ENCODE results near the gene THADA.
"Not testable (repeated sequence)": the region's sequence is repeated elsewhere in the genome, so short reads cannot be mapped to it uniquely, and the experiment has no call there.

The THADA gene

DNA sequence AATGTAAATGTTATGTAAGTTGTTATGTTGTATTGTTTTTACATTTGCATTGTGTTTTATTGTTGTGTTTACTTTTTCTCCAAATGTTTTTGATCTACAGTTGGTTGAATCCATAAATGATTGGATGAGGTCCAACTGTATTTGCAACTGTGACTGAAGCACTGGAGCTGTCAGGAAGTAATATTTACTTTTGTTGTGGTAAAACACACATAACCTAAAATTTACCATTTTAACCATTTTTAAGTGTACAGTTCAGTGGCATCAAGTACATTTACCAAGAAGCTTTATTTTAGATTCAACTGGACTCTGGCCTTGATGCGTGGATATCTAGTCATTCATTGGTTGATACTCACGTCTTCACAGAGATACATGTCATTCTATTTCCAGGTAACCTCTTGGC is 181.8 kb downstream of the THADA start:
- DNase-seq (ENCODE audit: low spot score): no peak

DNA sequence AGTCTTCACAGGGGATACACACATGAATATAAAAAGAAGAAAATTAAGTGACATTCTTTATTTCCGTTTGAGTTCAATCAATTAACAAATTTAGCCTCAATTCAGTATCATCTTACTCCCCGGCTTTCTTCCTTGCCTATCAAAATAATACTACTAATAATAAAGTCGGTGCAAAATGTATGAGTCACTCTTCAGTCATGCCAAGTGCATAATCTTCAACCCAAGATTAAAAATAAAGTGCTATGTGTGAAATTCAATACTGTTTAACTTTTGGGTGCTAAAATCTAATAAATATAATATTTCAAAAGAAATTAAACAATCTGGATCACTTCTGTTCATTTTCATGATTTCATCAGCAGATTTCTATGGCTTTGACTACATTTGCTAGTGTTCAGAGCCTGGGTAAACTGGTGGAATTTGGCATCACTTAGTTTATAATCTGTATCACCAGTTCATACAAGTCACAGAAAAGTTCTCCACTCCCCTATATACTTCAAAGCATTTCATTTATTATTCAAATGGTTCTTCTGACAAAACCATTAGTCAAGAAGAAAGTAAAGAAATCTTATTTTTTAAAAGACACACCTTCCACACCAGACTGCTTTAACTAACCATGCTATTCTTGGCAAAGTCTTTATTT is 183.6 kb downstream of the THADA start:
- DNase-seq (ENCODE audit: low spot score): no peak

DNA sequence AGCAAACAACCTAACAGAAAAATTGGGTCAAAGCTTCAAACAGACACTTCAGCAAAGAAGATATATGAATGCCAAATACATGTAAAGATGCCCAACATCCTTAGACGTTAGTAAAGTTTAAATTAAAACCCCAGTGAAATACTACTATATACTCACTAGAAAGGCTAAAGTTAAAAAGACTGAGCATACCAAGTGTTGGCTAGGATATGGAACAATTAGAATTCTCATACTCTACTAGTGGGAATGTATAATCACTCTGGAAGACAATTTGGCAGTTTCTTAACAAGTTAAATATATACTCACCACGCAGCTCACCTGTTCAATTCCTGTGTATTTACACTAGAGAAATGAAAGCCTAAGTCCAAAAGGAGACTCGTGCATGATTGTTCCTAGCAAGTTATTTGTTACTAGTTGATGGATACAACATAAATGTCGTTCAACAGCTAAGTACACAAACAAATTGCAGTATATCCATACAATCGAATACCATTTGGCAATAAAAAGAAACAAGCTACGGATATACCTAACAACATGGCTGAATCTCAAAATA is 185.7 kb downstream of the THADA start:
- DNase-seq (ENCODE audit: low spot score): no peak

DNA sequence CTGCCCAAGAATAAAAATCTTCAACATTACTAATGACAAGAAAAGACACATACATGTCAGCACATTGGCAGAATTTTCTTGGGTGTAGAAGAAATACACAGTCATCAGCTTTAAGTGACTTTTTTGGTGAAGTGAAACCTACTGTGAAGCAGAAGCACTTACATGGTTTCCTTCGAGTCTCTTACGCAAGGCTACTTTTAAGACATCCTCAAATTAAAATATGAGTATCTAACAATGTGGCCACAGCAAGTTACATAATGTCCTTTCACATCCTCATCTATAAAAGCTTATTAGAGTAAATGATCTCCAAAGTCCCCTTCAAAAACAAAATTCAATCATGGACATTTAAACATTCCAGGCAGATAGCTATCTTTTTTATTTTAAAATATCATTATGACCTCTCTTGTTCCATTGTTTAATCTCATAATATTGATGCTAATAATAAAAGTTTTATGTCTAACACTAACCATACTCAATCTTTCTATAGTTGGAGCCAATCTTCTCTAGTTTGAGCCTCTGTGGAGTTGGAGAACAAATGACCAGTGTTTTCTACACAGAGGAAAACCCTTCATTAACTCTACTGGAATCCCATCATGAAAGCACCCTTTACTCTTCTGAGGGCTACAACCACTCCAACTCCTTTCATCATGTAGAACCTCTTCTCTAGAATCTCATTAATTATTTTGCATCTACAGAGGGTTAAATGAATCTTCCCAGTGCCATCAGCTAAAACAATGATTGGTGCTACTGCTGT is 187.3 kb downstream of the THADA start:
- DNase-seq (ENCODE audit: low spot score): peak; percentile 26

DNA sequence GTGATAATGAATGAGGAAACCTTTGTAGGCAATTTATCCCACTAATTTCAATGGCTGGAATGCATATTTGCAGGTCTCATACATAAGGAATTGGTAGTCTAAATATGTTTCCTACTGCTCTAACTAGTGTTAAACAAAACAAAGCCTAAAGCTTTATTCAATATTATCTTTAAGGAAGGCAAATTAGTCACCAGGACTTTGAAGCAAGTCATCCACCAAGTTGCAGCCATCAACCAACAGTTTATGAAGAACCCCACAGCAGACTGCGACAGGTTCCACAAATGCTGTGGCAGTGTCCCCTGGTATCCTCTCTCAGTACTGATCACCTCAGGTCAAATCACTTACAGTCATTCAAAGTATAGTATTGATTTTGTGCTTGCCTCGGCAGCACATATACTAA is 187.9 kb downstream of the THADA start:
- DNase-seq (ENCODE audit: low spot score): no peak

DNA sequence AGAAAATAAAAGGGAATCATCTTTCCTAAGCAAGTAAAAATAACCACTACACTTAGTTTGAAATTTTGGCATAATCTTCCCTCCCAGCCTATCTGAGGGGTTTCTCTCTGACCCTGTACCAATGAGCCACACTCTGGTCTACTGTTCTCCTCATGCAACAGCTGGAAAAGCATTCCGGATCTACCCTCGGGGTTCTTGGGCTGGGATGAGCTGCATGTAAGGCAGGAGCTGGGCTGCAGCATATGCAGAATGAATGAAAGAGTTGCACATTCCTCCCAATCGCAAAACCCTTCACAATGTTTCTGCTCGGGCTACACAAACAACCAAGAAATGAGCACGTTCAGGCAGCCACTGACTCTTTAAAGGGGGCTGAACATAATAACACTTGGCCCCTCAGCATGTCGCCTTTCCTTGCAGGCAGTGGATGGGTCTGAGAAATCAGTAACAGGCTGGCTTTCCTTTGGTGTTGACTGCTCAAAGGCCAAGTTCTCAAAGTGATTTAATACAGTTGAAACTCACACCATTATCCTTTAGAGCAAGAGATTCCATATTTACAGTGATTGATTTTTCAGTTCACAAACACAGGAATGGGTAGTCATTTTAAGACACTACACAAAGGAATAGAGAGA is 189.1 kb downstream of the THADA start:
- DNase-seq (ENCODE audit: low spot score): no peak

DNA sequence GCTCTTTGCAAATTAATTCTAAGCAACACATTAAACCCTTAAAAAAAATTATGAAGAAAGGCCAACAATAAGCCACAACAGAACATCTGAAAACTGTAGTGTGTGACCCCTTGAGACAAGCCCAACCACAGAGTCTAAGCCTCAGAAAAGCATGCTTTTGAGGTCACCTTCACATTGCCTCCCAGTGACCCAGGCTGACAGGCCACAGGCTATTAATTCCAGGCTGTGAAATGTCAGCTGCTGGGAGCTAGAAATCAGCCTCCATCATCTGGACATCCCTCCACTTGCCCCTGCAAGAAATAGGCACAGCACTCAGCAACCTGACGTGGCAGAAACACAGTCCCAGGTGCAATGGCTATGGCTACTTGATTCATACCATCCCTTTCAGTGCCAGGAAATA is 190.0 kb downstream of the THADA start:
- DNase-seq (ENCODE audit: low spot score): no peak

DNA sequence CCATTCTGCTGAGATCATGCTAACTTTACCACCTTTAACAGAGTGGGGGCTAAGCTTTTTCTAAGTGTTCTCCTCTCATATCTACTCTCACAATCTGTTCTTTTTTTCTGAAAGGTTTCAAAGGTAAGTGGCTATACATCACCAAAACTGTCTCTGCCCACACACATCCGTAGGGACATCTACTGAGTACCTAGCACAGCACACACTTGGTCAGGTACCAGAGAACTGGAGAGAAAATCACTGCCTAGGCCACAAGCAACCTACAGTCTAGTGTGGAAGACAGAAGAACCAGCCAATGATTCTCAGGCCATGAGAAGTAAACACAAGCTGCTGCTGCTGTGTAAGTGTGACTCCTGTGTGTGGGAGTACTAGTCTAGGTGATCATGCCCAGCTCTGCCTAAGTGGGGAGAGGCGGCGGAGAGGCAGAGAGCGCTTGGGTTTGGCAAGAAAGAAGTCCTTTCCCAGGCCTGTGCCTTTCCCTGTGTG is 193.3 kb downstream of the THADA start:
- DNase-seq (ENCODE audit: low spot score): no peak

DNA sequence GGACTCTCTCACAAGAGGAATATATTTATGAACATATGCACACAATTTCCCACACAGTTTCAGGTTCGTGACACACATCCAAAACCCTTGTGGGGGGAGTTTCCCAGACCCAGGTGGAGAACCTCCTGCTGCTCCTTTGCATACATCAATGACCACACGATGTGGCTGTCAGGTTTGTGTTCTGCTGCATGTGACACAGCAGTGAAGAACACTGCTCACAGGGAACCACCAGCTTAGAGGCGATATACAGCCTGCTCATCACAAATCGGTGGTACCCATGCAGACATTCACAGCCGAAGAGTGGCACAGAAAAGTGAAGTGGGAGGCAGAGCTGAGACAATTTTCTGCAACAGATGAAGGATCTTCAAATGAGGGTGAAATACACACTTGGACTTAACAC is 193.8 kb downstream of the THADA start:
- no peak for DNase-seq (ENCODE audit: low spot score)

DNA sequence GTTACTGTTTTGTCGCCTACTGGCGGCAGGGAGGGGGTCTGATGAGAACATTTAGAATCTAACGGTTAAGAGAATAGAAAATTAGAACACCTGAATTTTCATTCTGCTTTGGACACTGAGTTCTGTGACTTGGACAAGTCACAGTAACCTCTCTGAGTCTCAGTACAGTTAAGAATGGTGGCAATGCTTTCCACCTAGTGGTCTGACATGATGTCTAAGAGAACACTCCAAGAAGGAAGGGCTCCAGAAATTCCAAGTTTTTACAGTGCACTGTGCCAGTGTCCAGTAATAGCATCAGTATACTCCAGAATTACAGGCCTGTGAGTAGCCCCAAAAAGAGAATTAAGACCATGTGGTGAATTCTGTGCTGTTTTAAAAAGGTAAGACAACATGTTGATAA is 195.3 kb downstream of the THADA start:
- no peak for DNase-seq (ENCODE audit: low spot score)

DNA sequence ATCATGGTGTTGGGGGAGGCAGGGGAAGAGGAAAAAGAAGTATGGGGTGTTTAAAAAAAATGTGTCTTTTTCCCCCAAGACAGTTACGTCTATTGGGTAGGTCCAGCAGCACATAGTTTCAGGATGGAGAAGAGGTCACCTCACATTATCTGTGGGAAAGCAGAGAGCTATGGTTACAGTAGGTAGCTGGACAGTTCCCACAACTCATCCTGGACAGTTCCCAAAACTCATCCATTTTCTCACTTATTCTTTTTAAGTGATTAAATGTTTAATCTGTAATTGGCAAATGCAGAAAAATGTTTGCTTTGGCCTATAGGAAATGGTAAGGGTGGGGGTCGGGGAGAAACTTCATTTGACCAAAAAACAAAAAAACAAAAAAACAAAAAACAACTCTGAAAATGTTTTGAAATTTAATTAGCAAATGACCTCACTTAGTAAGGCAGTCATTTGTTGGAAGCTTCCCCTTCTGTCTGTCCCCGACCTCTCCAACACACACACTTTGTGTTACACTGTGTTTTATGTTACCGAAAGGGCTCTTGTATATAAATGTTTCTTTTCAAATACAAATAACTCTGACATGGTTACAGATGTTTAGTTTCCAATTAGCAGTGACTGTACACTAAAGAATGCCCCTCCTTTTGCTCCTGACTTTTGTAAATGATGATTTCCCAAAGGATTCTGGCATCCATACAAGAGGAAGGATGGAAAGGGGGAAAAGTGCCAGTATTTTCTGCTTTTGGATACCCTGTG is 196.1 kb downstream of the THADA start:
- no peak for DNase-seq (ENCODE audit: low spot score)

DNA sequence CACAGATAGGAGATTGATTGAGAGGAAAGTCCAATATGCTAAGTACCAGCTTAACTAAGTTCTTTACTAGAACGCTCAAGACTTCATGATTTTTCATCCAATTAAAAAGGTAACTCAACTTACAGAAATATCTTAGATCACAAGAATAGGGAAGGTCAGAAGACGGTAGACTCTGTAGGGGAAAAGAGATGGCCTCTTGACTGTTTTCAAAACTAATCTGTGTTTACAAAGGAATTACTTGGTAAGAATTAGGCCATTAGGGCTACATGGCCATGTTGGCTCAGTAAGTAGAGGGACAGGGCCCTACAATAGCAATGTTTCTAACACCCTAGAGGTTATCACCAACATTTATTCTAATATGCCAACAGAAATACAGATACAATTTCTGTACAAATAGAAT is 196.7 kb downstream of the THADA start:
- DNase-seq (ENCODE audit: low spot score): no peak

DNA sequence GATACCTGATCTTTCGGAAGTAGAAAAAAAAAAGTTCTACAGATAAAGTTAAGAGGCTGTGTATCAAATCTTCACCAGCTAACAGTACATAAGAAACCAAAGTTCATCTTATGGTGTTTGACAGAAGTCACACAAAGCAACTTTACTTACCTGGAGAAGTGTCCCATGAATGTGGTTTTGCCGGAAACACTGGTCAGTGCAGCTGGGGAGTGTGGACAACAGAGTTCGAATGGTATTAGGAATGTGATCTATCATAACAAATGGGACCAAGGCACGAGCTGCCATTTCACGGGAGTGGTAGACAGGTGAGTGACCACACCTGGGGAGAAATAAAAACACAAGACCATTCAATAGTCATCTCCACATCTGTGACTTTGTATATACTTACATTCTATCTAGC is 198.0 kb downstream of the THADA start:
- no peak for DNase-seq (ENCODE audit: low spot score)

DNA sequence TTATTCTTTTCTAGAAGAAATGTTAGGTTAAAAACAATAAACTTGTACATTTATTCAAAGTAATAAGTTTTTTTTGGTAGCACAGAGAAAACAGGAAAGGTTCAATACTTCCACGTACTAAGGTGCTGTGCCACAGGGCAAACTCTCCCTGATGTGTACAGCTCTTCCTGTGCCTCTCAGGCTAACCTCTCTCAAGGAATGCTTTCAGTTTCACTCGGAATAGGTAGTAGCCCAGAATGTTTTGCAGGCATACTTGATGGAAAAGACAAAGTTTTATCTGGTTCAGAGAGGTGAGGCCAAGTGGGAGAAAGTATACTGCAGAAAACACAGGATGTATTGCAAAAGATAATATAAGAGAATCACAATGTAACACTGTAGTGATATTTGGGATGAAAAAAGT is 198.4 kb downstream of the THADA start:
- DNase-seq (ENCODE audit: low spot score): no peak

DNA sequence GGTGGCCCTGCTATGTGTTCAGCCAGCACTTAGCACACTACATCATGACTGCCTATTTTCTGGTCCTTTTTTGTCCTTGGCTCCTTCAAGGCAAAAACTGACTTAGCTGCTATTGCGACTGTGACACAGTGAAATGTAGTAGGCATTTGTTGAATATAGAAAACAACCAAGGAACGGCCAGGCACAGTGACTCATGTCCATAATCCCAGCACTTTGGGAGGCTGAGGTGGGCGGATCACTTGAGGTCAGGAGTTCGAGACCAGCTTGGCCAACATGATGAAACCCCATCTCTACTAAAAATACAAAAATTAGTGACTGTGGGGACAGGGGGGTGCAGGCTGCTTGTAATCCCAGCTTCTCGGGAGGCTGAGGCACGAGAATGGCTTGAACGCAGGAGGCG is 199.5 kb downstream of the THADA start:
- DNase-seq (ENCODE audit: low spot score): not testable (repeated sequence)

DNA sequence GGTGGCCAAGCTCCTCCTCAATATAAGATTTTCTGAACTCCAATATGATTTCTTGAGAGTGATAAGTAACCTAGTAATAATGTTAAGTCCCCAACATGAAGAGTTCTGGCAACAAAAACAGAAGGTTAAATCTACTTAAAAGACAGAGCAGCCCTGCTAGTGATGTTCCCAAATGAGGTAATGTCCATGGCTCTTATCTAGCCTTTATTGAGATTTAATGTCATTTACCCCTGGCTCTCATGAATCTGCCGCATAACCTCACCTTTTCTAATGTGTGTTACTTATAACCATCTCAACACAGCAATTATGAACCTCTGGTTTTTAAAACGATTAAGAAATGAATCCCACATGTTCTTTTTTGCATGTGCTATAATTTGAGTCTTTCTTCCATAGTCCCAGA is 201.9 kb downstream of the THADA start:
- no peak for DNase-seq (ENCODE audit: low spot score)

DNA sequence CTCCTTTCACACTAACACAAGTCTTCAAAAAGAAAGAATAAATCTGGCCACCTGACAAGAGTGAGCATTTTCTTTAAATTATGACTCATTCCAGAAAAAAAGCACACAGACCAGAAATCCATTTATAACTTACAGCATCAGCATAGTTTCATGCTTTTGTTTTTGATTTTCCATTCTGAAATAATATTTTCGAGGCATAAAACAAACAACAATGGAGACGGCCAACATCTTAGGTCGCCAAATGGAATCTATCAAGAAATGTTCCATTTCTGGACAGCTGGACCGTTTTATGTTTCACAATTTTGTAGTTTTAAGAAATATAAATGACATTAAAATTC is 204.0 kb downstream of the THADA start:
- no peak for DNase-seq (ENCODE audit: low spot score)

DNA sequence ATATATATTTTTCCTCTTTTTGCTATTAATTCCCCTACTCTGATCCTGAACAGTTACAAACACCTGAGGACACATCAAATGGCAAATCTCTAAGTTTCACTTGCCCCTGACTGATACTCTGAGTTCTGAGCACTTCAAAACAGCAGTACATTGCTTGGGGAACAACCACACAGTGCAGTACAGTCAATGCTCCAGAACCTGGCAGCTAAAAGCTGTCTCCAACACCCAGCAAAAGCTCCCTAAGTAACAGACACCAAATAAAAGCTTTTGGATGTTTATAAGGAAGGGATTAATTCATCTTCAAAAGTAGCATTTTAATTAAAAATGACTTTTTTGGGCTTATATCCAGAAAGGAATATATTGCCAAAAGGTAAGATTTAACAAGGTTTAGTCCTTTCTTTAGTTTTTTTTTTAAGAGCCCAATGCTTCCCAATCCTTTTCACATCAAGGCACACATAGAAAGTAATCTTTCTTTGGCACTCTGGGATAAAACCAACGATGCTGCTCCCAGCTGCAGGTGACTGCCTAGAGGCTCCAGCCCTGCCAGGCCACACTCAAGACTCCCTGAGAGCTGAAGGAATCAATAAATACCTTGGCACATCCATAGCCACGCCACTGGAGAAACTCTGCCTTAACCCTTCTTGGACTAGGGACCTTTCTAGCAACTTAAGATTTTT is 204.5 kb downstream of the THADA start:
- no peak for DNase-seq (ENCODE audit: low spot score)

DNA sequence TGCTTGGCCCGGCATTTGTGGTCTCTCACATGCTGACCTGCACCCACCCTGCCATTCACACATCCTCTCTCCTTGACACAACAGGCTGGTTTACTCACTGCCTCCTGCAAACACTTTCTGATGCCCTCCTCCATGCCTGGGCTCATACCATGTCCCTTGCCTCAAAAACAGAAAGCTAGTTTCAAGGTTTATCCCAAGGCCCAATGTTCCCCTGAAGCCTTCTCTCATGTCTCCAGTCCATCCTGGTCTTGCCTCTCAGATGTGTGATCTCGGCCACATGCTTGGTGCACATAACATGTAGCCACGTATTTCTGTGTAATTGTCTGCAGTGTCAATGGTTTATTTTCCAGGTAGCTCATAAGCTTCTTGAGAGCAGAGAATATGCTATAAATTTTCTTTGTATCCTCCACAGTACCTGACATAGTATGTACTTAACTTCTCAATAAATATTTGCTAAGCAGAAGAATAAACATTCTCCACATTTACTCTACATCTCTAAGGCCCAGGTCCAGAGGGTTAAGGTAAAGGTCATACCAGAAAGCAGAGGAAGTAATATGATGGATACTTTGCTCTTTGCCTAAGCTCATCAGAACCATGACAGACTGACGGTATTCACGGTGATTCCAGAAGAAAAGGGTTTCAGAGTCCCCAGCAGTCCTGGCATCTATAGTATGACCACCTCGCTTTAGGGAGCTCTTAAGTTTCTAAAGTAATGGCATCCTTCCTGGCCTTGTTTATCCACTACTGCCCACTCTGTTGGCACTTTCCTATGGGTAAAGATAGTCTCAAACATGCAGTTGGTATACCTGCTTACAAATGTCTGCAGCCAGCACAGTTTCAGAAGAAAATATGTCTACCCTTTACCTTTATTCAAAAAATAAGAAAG is 206.0 kb downstream of the THADA start:
- no peak for DNase-seq (ENCODE audit: low spot score)

DNA sequence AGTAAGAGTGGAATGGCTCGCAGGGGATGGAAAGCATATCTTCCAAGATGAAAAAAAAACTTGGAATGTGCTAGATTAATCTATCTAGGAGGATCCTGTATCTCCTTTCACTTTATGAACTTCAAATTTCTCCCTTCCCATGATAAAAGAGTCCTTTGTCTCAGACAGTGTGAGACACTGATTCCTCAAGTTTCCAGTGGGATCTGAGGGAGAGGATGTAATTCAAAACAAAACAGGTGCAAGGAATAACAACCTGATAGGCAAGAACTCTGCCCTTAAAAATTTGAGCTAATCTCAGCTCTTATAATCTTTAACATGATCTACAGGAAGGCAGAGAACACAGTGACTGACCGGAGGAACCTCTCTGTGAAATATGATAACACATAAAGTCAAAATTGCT is 207.5 kb downstream of the THADA start:
- DNase-seq (ENCODE audit: low spot score): no peak
